ENCODE data around the gene SYT1. TPM values are rescaled to one million over a fixed set of nuclear protein-coding genes. Genes with fewer than 3 reads are reported as not detected.

SYT1 gene
- total RNA-seq, 2 donors from 2014 or later = 1.0 to 22.7 TPM

DNA sequence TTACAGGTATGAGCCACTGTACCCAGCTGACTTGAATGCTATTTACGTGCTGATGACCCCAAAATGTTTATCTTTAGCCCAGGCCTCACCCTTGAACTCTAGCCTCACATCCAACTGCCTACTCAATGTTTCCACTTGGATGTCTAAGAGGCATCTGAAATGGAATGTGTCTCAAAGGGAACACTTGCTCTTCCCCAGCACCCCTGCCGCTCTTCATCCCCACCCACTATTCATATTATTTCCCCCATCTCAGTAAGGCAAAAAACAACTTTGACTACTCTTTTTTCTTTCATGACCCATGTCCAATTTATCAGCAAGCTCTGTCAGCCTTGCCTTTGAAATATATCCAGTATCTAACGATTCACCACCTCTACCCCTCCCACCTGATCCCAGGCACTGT is 621.6 kb downstream of the SYT1 start:
- intact Hi-C loops (cut with DNase I) = no loop called here
- 72 to 73% methylated on average over 3 of the region's 3 CpGs for WGBS, 2 donors
- DNase-seq (no peak), ATAC-seq (no peak)
- no peaks in the 10 kb centered on the region for H3K27me3 ChIP-seq
- H3K4me3 ChIP-seq = no peak overlapping the region
- no peak for TF ChIP-seq POLR2A (IDR thresholded peaks at IDR 0.05)
- TF ChIP-seq, protein P1, sequence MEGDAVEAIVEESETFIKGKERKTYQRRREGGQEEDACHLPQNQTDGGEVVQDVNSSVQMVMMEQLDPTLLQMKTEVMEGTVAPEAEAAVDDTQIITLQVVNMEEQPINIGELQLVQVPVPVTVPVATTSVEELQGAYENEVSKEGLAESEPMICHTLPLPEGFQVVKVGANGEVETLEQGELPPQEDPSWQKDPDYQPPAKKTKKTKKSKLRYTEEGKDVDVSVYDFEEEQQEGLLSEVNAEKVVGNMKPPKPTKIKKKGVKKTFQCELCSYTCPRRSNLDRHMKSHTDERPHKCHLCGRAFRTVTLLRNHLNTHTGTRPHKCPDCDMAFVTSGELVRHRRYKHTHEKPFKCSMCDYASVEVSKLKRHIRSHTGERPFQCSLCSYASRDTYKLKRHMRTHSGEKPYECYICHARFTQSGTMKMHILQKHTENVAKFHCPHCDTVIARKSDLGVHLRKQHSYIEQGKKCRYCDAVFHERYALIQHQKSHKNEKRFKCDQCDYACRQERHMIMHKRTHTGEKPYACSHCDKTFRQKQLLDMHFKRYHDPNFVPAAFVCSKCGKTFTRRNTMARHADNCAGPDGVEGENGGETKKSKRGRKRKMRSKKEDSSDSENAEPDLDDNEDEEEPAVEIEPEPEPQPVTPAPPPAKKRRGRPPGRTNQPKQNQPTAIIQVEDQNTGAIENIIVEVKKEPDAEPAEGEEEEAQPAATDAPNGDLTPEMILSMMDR (IDR thresholded peaks at IDR 0.05) = no peak
- no peaks in the 10 kb centered on the region for H3K9me3 ChIP-seq
- no peaks in the 10 kb centered on the region for H3K36me3 ChIP-seq (replicated peaks in 1 of 2; ENCODE audit: insufficient read depth in 1 of 2, low read depth in 2 of 2)
- H3K4me1 ChIP-seq = peaks cover 14% of the 10 kb centered on the region
- H3K27ac ChIP-seq = no peak overlapping the region

DNA sequence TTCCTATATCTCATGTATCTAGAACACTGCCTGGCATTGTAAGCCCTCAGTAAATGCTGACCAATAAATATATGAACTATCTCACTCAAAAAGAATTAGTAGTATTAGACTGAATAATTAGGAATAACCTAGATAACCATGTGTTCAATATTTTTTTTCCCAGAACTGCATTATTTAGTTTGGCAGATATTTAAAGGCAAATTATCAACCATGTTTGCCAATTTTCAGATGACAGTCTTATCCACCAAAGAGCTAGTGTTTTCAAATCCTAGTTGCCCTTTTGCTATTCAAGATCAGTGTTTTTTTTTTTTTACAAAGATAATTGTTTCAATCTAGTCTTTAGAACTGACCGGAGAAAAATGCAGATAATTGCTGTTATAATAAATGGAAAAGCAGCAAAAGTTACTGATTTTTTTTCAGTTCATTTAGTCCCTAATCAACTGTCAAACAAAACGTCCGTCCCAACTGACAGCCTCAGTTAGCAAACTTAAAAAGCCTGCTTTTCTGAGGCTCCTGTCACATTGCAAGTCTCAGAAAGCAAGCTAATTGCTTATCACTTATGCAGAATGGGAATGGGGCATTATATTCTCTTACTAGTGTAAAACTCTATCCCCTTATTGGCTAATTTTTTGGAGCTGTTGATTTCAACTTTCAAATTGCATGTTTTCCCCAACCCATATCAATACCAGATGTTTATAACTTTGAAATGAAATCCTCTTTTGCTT is 623.0 kb downstream of the SYT1 start:
- WGBS, 2 donors = 14 to 27% methylated on average over 3 of the region's 3 CpGs
- TF ChIP-seq, protein P1 (IDR thresholded peaks at IDR 0.05) = no peak
- no peak for TF ChIP-seq POLR2A (IDR thresholded peaks at IDR 0.05)
- no peaks in the 10 kb centered on the region for H3K9me3 ChIP-seq
- no peak for DNase-seq
- H3K36me3 ChIP-seq (replicated peaks in 1 of 2; ENCODE audit: insufficient read depth in 1 of 2, low read depth in 2 of 2) = no peaks in the 10 kb centered on the region
- H3K27me3 ChIP-seq = no peaks in the 10 kb centered on the region
- intact Hi-C loops (cut with DNase I) = no loop called here
- ATAC-seq = peak; percentile 47
- peaks cover 14% of the 10 kb centered on the region for H3K4me1 ChIP-seq
- no peak overlapping the region for H3K27ac ChIP-seq
- no peak overlapping the region for H3K4me3 ChIP-seq

MicroRNAs encoded within 50 kb of the gene (microRNA counts, 767-probe panel; counts per million panel counts)
- microRNA hsa-miR-1252 = 0 to 736 counts per million in 2 donors

Small RNA genes within 50 kb of the gene (microRNA-seq; reads per million reads assigned to microRNA genes)
- 0 reads per million in 2 donors for gene MIR1252 (ENCODE audit: borderline number of aligned reads in 2 of 2, borderline replicate concordance in 2 of 2)

Small RNA genes within 50 kb of the gene (small RNA-seq; reads per million reads assigned to genes)
- not detected for gene MIR1252
